Fibroblast of pulmonary artery (primary cell): ENCODE measurements around the gene GJB6.
A peak's percentile ranks its signal among the peaks of the same experiment; 100 is the strongest.

Experiments used
- DNase-seq: peaks from one replicate; pipeline ENCODE4 v3.0.0-alpha.2; 2010; ENCODE audit warnings: low read depth
- H3K4me3 ChIP-seq: replicated peaks from 2 replicates; pipeline ENCODE4 v1.5.1; 2011; ENCODE audit warnings: low read depth, mild to moderate bottlenecking, control low read depth, low read length, moderate library complexity
- CTCF ChIP-seq: IDR thresholded peaks from 2 replicates; pipeline ENCODE4 v1.5.1; 2011; ENCODE audit warnings: mild to moderate bottlenecking, control low read depth, low read length, inconsistent platforms; ENCODE audit errors: missing control alignments

GJB6 gene

GRCh38 chr13:20206698-20207235, 25.4 kb downstream of the GJB6 start:
- no peak overlapping the region for H3K4me3 ChIP-seq
- DNase-seq = no peak
- no peak for TF ChIP-seq CTCF

GRCh38 chr13:20206065-20206697, 25.9 kb downstream of the GJB6 start:
- H3K4me3 ChIP-seq = no peak overlapping the region
- no peak for TF ChIP-seq CTCF
- no peak for DNase-seq

- no peak for TF ChIP-seq CTCF
- no peak for DNase-seq
- no peak overlapping the region for H3K4me3 ChIP-seq
Measured at GRCh38 chr13:20198781-20199180, 33.3 kb downstream of the GJB6 start.

- DNase-seq = peak; percentile 63
- no peak overlapping the region for H3K4me3 ChIP-seq
- TF ChIP-seq CTCF = peak; percentile 83
Measured at GRCh38 chr13:20197361-20197834, 34.7 kb downstream of the GJB6 start.

GRCh38 chr13:20195801-20196200, 36.3 kb downstream of the GJB6 start:
- H3K4me3 ChIP-seq = no peak overlapping the region
- no peak for DNase-seq
- TF ChIP-seq CTCF = no peak

- no peak for DNase-seq
- no peak overlapping the region for H3K4me3 ChIP-seq
Measured at GRCh38 chr13:20193907-20194631, 38.0 kb downstream of the GJB6 start.

More at GRCh38 chr13:20193907-20194631, 38.0 kb downstream of the GJB6 start:
- no peak for TF ChIP-seq CTCF
